Natural killer cell treated with Interleukin-12 subunit alpha and Interleukin-12 subunit beta and Interleukin-15 and Interleukin-18, amount 100 ng/mL, for 72 hours (primary cell): ENCODE results near the gene PDAP1. TPM values are rescaled to one million over a fixed set of nuclear protein-coding genes. Genes with fewer than 3 reads are reported as not detected.
"Not testable (repeated sequence)": the region's sequence is repeated elsewhere in the genome, so short reads cannot be mapped to it uniquely, and the experiment has no call there.

Experiments used
- ATAC-seq, 2 donors: fragments of 150-1000 bp; cut with Tn5 transposase in 1 of 2; sonication (Bioruptor Pico), chemical (Tn5 transposase) in 1 of 2; 2 replicates each; pipeline ENCODE4 v1.10.0; 2021
- DNase-seq: peaks from one replicate; pipeline ENCODE4 v3.0.0; 2022; ENCODE audit warnings: low spot score
- H3K27ac Mint-ChIP-seq, 2 donors: 1 replicate in 1 of 2; 2 replicates in 1 of 2; pipeline ENCODE4 v1.8.0; 2022; ENCODE audit warnings: mixed read lengths in 2 of 2, mild to moderate bottlenecking in 1 of 2, moderate library complexity in 1 of 2
- H3K27me3 Mint-ChIP-seq, 2 donors: 1 replicate in 1 of 2; 2 replicates in 1 of 2; pipeline ENCODE4 v1.8.0; 2022; ENCODE audit warnings: mixed read lengths in 2 of 2
- H3K36me3 Mint-ChIP-seq: one replicate; pipeline ENCODE4 v1.8.0; 2022; ENCODE audit warnings: mixed read lengths
- H3K4me1 Mint-ChIP-seq, 2 donors: 1 replicate in 1 of 2; 2 replicates in 1 of 2; pipeline ENCODE4 v1.8.0; 2022; ENCODE audit warnings: low read depth in 2 of 2, mixed read lengths in 2 of 2, mild to moderate bottlenecking in 1 of 2
- H3K4me3 Mint-ChIP-seq: one replicate; pipeline ENCODE4 v1.8.0; 2022; ENCODE audit warnings: mixed read lengths
- H3K9me3 Mint-ChIP-seq: 2 replicates; pipeline ENCODE4 v1.8.0; 2022; ENCODE audit warnings: mixed read lengths
- total RNA-seq, 2 donors: library from RNA; stranded (reverse); gene quantifications; one replicate each; pipeline ENCODE4 v1.2.3, GENCODE V29; 2022

Gene PDAP1
- total RNA-seq, 2 donors from 2014 or later: 114 to 145 TPM

- Mint-ChIP-seq H3K4me1 (peaks cover 8 to 10% of the 10 kb centered on the region in 2 donors), H3K36me3 (peaks cover 5% of the 10 kb centered on the region), H3K4me3 (peak overlapping the region; percentile 80), H3K27ac (peak overlapping the region; percentile 67 to 79), H3K9me3 (no peaks in the 10 kb centered on the region), H3K27me3 (no peaks in the 10 kb centered on the region)
- ATAC-seq (no peak), DNase-seq (no peak)
Measured at GRCh38 chr7:99373091-99374066, 35.0 kb downstream of the PDAP1 start.

- no peak for DNase-seq
- H3K4me3 Mint-ChIP-seq: peak overlapping the region; percentile 74
- H3K27ac Mint-ChIP-seq: peak overlapping the region; percentile 67 to 79
- peaks cover 2 to 10% of the 10 kb centered on the region in 2 donors for H3K4me1 Mint-ChIP-seq
- no peak for ATAC-seq
- H3K9me3 Mint-ChIP-seq: no peaks in the 10 kb centered on the region
- no peaks in the 10 kb centered on the region for H3K27me3 Mint-ChIP-seq
- peaks cover 1% of the 10 kb centered on the region for H3K36me3 Mint-ChIP-seq
Measured at GRCh38 chr7:99372275-99373090, 35.9 kb downstream of the PDAP1 start.

GRCh38 chr7:99371376-99371920 is 36.9 kb downstream of the PDAP1 start:
- H3K27ac Mint-ChIP-seq: no peak overlapping the region
- no peaks in the 10 kb centered on the region for H3K27me3 Mint-ChIP-seq
- H3K4me1 Mint-ChIP-seq: peaks cover 0 to 6% of the 10 kb centered on the region in 2 donors
- no peak overlapping the region for H3K4me3 Mint-ChIP-seq
- no peaks in the 10 kb centered on the region for H3K36me3 Mint-ChIP-seq
- no peak for ATAC-seq
- no peak for DNase-seq
- H3K9me3 Mint-ChIP-seq: no peaks in the 10 kb centered on the region

GRCh38 chr7:99369767-99370391 is 38.5 kb downstream of the PDAP1 start:
- H3K27me3 Mint-ChIP-seq: no peaks in the 10 kb centered on the region
- peaks cover 0 to 6% of the 10 kb centered on the region in 2 donors for H3K4me1 Mint-ChIP-seq
- DNase-seq (no peak), ATAC-seq (no peak)
- no peak overlapping the region for H3K27ac Mint-ChIP-seq
- no peak overlapping the region for H3K4me3 Mint-ChIP-seq
- H3K9me3 Mint-ChIP-seq: no peaks in the 10 kb centered on the region
- H3K36me3 Mint-ChIP-seq: no peaks in the 10 kb centered on the region

GRCh38 chr7:99368750-99369389 is 39.5 kb downstream of the PDAP1 start:
- no peaks in the 10 kb centered on the region for H3K36me3 Mint-ChIP-seq
- no peak for ATAC-seq
- no peak overlapping the region for H3K4me3 Mint-ChIP-seq
- no peaks in the 10 kb centered on the region for H3K27me3 Mint-ChIP-seq
- H3K4me1 Mint-ChIP-seq: peaks cover 0 to 6% of the 10 kb centered on the region in 2 donors
- H3K9me3 Mint-ChIP-seq: no peaks in the 10 kb centered on the region
- no peak for DNase-seq
- H3K27ac Mint-ChIP-seq: peak overlapping the region in 1 of 2 donors; percentile 26

- no peaks in the 10 kb centered on the region for H3K9me3 Mint-ChIP-seq
- H3K27me3 Mint-ChIP-seq: no peaks in the 10 kb centered on the region
- no peak for ATAC-seq
- no peak overlapping the region for H3K4me3 Mint-ChIP-seq
- DNase-seq: no peak
- H3K36me3 Mint-ChIP-seq: no peaks in the 10 kb centered on the region
- H3K27ac Mint-ChIP-seq: no peak overlapping the region
- no peaks in the 10 kb centered on the region for H3K4me1 Mint-ChIP-seq
Measured at GRCh38 chr7:99366646-99367045, 41.8 kb downstream of the PDAP1 start.

- Mint-ChIP-seq H3K27ac (no peak overlapping the region), H3K36me3 (no peaks in the 10 kb centered on the region), H3K4me3 (no peak overlapping the region), H3K9me3 (no peaks in the 10 kb centered on the region), H3K4me1 (no peaks in the 10 kb centered on the region), H3K27me3 (no peaks in the 10 kb centered on the region)
- ATAC-seq (peak; percentile 66 to 76), DNase-seq (no peak)
Measured at GRCh38 chr7:99365318-99366141, 42.9 kb downstream of the PDAP1 start.

GRCh38 chr7:99363286-99363685 is 45.1 kb downstream of the PDAP1 start:
- H3K36me3 Mint-ChIP-seq: peaks cover 1% of the 10 kb centered on the region
- H3K4me1 Mint-ChIP-seq: no peaks in the 10 kb centered on the region
- no peak for DNase-seq
- no peak for ATAC-seq
- no peaks in the 10 kb centered on the region for H3K27me3 Mint-ChIP-seq
- no peak overlapping the region for H3K27ac Mint-ChIP-seq
- no peaks in the 10 kb centered on the region for H3K9me3 Mint-ChIP-seq
- no peak overlapping the region for H3K4me3 Mint-ChIP-seq

- no peak overlapping the region for H3K27ac Mint-ChIP-seq
- no peaks in the 10 kb centered on the region for H3K27me3 Mint-ChIP-seq
- peaks cover 6% of the 10 kb centered on the region for H3K36me3 Mint-ChIP-seq
- ATAC-seq (no peak), DNase-seq (no peak)
- no peaks in the 10 kb centered on the region for H3K9me3 Mint-ChIP-seq
- peaks cover 0 to 3% of the 10 kb centered on the region in 2 donors for H3K4me1 Mint-ChIP-seq
- H3K4me3 Mint-ChIP-seq: no peak overlapping the region
Measured at GRCh38 chr7:99362801-99363200, 45.6 kb downstream of the PDAP1 start.

- no peaks in the 10 kb centered on the region for H3K27me3 Mint-ChIP-seq
Measured at GRCh38 chr7:99359465-99360154, 48.8 kb downstream of the PDAP1 start.

GRCh38 chr7:99358521-99358920 is 49.9 kb downstream of the PDAP1 start:
- not testable (repeated sequence) for H3K27me3 Mint-ChIP-seq, H3K4me1 Mint-ChIP-seq, H3K27ac Mint-ChIP-seq, ATAC-seq, DNase-seq, H3K4me3 Mint-ChIP-seq, H3K9me3 Mint-ChIP-seq
- peaks cover 12% of the 10 kb centered on the region for H3K36me3 Mint-ChIP-seq

More at GRCh38 chr7:99359465-99360154, 48.8 kb downstream of the PDAP1 start:
- Mint-ChIP-seq H3K36me3 (peaks cover 12% of the 10 kb centered on the region), H3K4me1 (peaks cover 0 to 3% of the 10 kb centered on the region in 2 donors), H3K4me3 (no peak overlapping the region), H3K9me3 (no peaks in the 10 kb centered on the region), H3K27ac (no peak overlapping the region)
- DNase-seq: no peak
- ATAC-seq: no peak
